Ishikawa (cell line): ENCODE results near the gene FTL.

ENCODE experiments used
- CEBPB ChIP-seq: IDR thresholded peaks from 2 replicates; pipeline ENCODE4 v1.6.1; 2012
- CREB1 ChIP-seq: IDR thresholded peaks from 2 replicates; pipeline ENCODE4 v1.6.1; 2012; ENCODE audit warnings: low read depth
- EGR1 ChIP-seq: IDR thresholded peaks from 2 replicates; pipeline ENCODE4 v1.6.1; 2012
- EP300 ChIP-seq: IDR thresholded peaks from 2 replicates; pipeline ENCODE4 v1.6.1; 2012; ENCODE audit warnings: borderline replicate concordance
- FOXM1 ChIP-seq: IDR thresholded peaks from 2 replicates; pipeline ENCODE4 v1.6.1; 2012; ENCODE audit warnings: low read depth, borderline replicate concordance
- MAX ChIP-seq: IDR thresholded peaks from 2 replicates; pipeline ENCODE4 v1.6.1; 2012
- NFIC ChIP-seq: IDR thresholded peaks from 2 replicates; pipeline ENCODE4 v1.6.1; 2012
- RAD21 ChIP-seq: IDR thresholded peaks from 2 replicates; pipeline ENCODE4 v1.6.1; 2012; ENCODE audit warnings: low read depth
- REST ChIP-seq: IDR thresholded peaks from 2 replicates; pipeline ENCODE4 v1.6.1; 2012; ENCODE audit warnings: low read depth, mild to moderate bottlenecking
- TAF1 ChIP-seq: IDR thresholded peaks from 2 replicates; pipeline ENCODE4 v1.6.1; 2012; ENCODE audit warnings: low read depth, mild to moderate bottlenecking
- TEAD4 ChIP-seq: IDR thresholded peaks from 2 replicates; pipeline ENCODE4 v1.6.1; 2012
- USF1 ChIP-seq: IDR thresholded peaks from 2 replicates; pipeline ENCODE4 v1.6.1; 2012
- YY1 ChIP-seq: IDR thresholded peaks from 2 replicates; pipeline ENCODE4 v1.6.1; 2012; ENCODE audit warnings: low read depth
- ZBTB7A ChIP-seq: IDR thresholded peaks from 2 replicates; pipeline ENCODE4 v1.6.1; 2012; ENCODE audit warnings: low read depth

The FTL gene

GRCh38 chr19:49014870-49015255 is 49.8 kb downstream of the FTL start:
- TF ChIP-seq CREB1, result no peak
- no peak for TF ChIP-seq TAF1
- no peak for TF ChIP-seq NFIC
- no peak for TF ChIP-seq FOXM1
- no peak for TF ChIP-seq EP300
- TF ChIP-seq ZBTB7A, result no peak
- TF ChIP-seq YY1, result no peak
- no peak for TF ChIP-seq RAD21
- TF ChIP-seq CEBPB, result no peak
- no peak for TF ChIP-seq TEAD4
- TF ChIP-seq REST, result no peak
- TF ChIP-seq MAX, result no peak

GRCh38 chr19:49016067-49016839 is 51.1 kb downstream of the FTL start:
- no peak for TF ChIP-seq MAX
- no peak for TF ChIP-seq TEAD4
- TF ChIP-seq NFIC, result no peak
- TF ChIP-seq USF1, result no peak
- TF ChIP-seq CREB1, result no peak
- TF ChIP-seq EGR1, result no peak
